HG03558 (cell line): Measurements from ENCODE around the gene CYP24A1.
A peak's percentile ranks its signal among the peaks of the same experiment; 100 is the strongest.
"Not testable (repeated sequence)": the region's sequence is repeated elsewhere in the genome, so short reads cannot be mapped to it uniquely, and the experiment has no call there.

Experiments
- ATAC-seq: cut with Tn5 transposase; IDR thresholded peaks from one replicate; pipeline ENCODE4 v1.9.1; 2021; ENCODE audit warnings: moderate number of reproducible peaks; ENCODE audit not compliant: unreplicated experiment; ENCODE audit errors: extremely low read depth

CYP24A1 gene

GRCh38 chr20:54138427-54138826 is 35.4 kb downstream of the CYP24A1 start:
- ATAC-seq: no peak

GRCh38 chr20:54137115-54137514 is 36.7 kb downstream of the CYP24A1 start:
- ATAC-seq: no peak

GRCh38 chr20:54134445-54135220 is 39.2 kb downstream of the CYP24A1 start:
- no peak for ATAC-seq

- ATAC-seq: no peak
Measured at GRCh38 chr20:54133434-54134427, 40.1 kb downstream of the CYP24A1 start.

- no peak for ATAC-seq
Measured at GRCh38 chr20:54132612-54133433, 41.0 kb downstream of the CYP24A1 start.

- no peak for ATAC-seq
Measured at GRCh38 chr20:54131675-54132611, 41.8 kb downstream of the CYP24A1 start.

- ATAC-seq: not testable (repeated sequence)
Measured at GRCh38 chr20:54131125-54131524, 42.7 kb downstream of the CYP24A1 start.

- no peak for ATAC-seq
Measured at GRCh38 chr20:54129350-54129749, 44.4 kb downstream of the CYP24A1 start.

GRCh38 chr20:54127855-54128574 is 45.8 kb downstream of the CYP24A1 start:
- no peak for ATAC-seq

GRCh38 chr20:54126806-54127655 is 46.8 kb downstream of the CYP24A1 start:
- ATAC-seq: no peak

GRCh38 chr20:54126328-54126727 is 47.5 kb downstream of the CYP24A1 start:
- ATAC-seq: not testable (repeated sequence)

- no peak for ATAC-seq
Measured at GRCh38 chr20:54123587-54124180, 50.1 kb downstream of the CYP24A1 start.

- ATAC-seq: no peak
Measured at GRCh38 chr20:54122681-54123586, 50.9 kb downstream of the CYP24A1 start.

GRCh38 chr20:54122189-54122588 is 51.6 kb downstream of the CYP24A1 start:
- ATAC-seq: peak; percentile 47

GRCh38 chr20:54119744-54120143 is 54.0 kb downstream of the CYP24A1 start:
- no peak for ATAC-seq
